ENCODE results near the gene CRYBG1. TPM values are rescaled to one million over a fixed set of nuclear protein-coding genes. Genes with fewer than 3 reads are reported as not detected.
A peak's percentile ranks its signal among the peaks of the same experiment; 100 is the strongest.
"Not testable (repeated sequence)": the region's sequence is repeated elsewhere in the genome, so short reads cannot be mapped to it uniquely, and the experiment has no call there.

The CRYBG1 gene
- polyA plus RNA-seq, 2 of the 4 experiments (the other 2 are of a cell fraction), result 0.31 to 0.37 TPM

DNA sequence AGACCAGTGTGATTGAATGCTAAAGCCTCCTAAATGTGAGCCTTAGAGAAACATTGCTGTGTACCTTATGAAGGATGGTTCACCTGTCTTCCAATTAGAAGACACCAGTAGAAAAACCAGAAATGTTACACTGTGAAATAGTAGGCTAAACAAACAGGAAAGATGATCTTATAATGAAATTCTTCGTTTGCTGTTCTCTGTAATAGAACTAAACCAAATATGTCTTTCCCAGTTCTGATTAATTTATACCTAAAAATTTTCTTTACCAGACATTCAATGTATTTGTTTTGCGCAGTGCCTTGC, 154.0 kb downstream of the CRYBG1 start:
- Histone ChIP-seq H3K4me3 (no peak overlapping the region), H3K9me3 (no peaks in the 10 kb centered on the region), H3K4me1 (peaks cover 15% of the 10 kb centered on the region; the same call in 2 of the 3 replicates), H3K4me2 (no peak overlapping the region), H3K27ac (no peak overlapping the region)
- POLR2A ChIA-PET, result no interaction called here
- CTCF ChIA-PET, result interaction anchor here (1.4 kb wide), 1 partner anchor 52 kb away, joined by 6 read pairs; no protein-coding TSS in a partner anchor
- ATAC-seq, result no peak
- no peak for FAIRE-seq
- no peak for TF ChIP-seq POLR2AphosphoS2 (conservative IDR thresholded peaks at IDR 0.05; ENCODE audit: low read length)
- no peak for TF ChIP-seq NR3C1 (IDR thresholded peaks at IDR 0.05)
- TF ChIP-seq CBX2 (IDR thresholded peaks at IDR 0.05; ENCODE audit: borderline replicate concordance, low read depth), result no peak
- TF ChIP-seq ESRRA (IDR thresholded peaks at IDR 0.05; ENCODE audit: borderline replicate concordance, low read length), result no peak
- no peak for TF ChIP-seq TFCP2L1 (CRISPR knock-in tag; IDR thresholded peaks at IDR 0.05)
- no peak for TF ChIP-seq GATA3 (IDR thresholded peaks at IDR 0.05; ENCODE audit: borderline replicate concordance)
- TF ChIP-seq SREBF2 (IDR thresholded peaks at IDR 0.05), result no peak
- TF ChIP-seq, protein P1, sequence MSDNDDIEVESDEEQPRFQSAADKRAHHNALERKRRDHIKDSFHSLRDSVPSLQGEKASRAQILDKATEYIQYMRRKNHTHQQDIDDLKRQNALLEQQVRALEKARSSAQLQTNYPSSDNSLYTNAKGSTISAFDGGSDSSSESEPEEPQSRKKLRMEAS (IDR thresholded peaks at IDR 0.05), result no peak
- no peak for TF ChIP-seq JUN (IDR thresholded peaks at IDR 0.05)
- TF ChIP-seq HEYL (CRISPR knock-in tag; IDR thresholded peaks at IDR 0.05), result no peak
- TF ChIP-seq KDM5A (IDR thresholded peaks at IDR 0.05), result no peak
- TF ChIP-seq NPAS2 (CRISPR knock-in tag; IDR thresholded peaks at IDR 0.05; ENCODE audit: borderline replicate concordance), result no peak
- no peak for TF ChIP-seq EP300 (IDR thresholded peaks at IDR 0.05)
- TF ChIP-seq FOSL2 (IDR thresholded peaks at IDR 0.05), result no peak
- TF ChIP-seq FOSL2 (CRISPR knock-in tag; IDR thresholded peaks at IDR 0.05), result no peak
- TF ChIP-seq, protein P2, sequence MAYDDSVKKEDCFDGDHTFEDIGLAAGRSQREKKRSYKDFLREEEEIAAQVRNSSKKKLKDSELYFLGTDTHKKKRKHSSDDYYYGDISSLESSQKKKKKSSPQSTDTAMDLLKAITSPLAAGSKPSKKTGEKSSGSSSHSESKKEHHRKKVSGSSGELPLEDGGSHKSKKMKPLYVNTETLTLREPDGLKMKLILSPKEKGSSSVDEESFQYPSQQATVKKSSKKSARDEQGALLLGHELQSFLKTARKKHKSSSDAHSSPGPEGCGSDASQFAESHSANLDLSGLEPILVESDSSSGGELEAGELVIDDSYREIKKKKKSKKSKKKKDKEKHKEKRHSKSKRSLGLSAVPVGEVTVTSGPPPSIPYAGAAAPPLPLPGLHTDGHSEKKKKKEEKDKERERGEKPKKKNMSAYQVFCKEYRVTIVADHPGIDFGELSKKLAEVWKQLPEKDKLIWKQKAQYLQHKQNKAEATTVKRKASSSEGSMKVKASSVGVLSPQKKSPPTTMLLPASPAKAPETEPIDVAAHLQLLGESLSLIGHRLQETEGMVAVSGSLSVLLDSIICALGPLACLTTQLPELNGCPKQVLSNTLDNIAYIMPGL (CRISPR knock-in tag; IDR thresholded peaks at IDR 0.05; ENCODE audit: borderline replicate concordance), result no peak
- TF ChIP-seq, protein P3, sequence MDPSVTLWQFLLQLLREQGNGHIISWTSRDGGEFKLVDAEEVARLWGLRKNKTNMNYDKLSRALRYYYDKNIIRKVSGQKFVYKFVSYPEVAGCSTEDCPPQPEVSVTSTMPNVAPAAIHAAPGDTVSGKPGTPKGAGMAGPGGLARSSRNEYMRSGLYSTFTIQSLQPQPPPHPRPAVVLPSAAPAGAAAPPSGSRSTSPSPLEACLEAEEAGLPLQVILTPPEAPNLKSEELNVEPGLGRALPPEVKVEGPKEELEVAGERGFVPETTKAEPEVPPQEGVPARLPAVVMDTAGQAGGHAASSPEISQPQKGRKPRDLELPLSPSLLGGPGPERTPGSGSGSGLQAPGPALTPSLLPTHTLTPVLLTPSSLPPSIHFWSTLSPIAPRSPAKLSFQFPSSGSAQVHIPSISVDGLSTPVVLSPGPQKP (IDR thresholded peaks at IDR 0.05; ENCODE audit: low read depth, low read length), result no peak
- no peak for TF ChIP-seq RARB (CRISPR knock-in tag; IDR thresholded peaks at IDR 0.05)
- 68% methylated on average over 2 of the region's 2 CpGs for WGBS (ENCODE audit: missing lambda C conversion rate)
- DNase-seq (ENCODE audit: low read depth in 1 of 2, low spot score in 1 of 2), result no peak

DNA sequence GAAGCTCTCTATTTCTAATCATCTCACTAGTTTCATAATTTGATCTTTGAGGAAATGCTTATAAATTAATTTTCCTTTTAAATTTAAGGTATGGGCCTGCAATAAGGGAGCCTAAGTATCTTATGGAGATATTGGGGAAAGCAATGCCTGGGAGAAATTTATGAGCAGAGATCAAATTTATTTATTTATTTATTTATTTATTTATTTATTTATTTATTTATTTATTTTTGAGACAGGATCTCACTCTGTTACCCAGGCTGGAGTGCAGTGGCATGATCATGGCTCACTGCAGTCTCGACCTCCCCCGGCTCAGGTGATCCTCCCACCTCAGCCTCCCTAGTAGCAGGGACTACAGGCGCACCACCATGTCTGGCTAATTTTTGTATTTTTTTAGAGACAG, 155.1 kb downstream of the CRYBG1 start:
- H3K27ac ChIP-seq; DNase-seq (ENCODE audit: low read depth in 1 of 2, low spot score in 1 of 2); FAIRE-seq; CTCF ChIA-PET; POLR2A ChIA-PET; ATAC-seq; H3K4me2 ChIP-seq; H3K9me3 ChIP-seq; H3K4me3 ChIP-seq: not testable (repeated sequence)
- WGBS (ENCODE audit: missing lambda C conversion rate), result 88% methylated on average over 3 of the region's 3 CpGs
- TF ChIP-seq ZC3H11A (IDR thresholded peaks at IDR 0.05), result peak; percentile 77
- peaks cover 22% of the 10 kb centered on the region for H3K4me1 ChIP-seq

- no peaks in the 10 kb centered on the region for H3K9me3 ChIP-seq
- ChIA-PET POLR2A (no interaction called here), CTCF (interaction anchor here (0.5 to 0.7 kb wide), 2 partner anchors 9 to 359 kb away, joined by 3 read pairs; no protein-coding TSS in a partner anchor)
- ATAC-seq (no peak), DNase-seq (ENCODE audit: low read depth in 1 of 2, low spot score in 1 of 2) (no peak), FAIRE-seq (no peak)
- H3K4me2 ChIP-seq, result no peak overlapping the region
- H3K4me3 ChIP-seq, result no peak overlapping the region
- peaks cover 18% of the 10 kb centered on the region for H3K4me1 ChIP-seq
- no peak overlapping the region for H3K27ac ChIP-seq
- WGBS (ENCODE audit: missing lambda C conversion rate), result 70% methylated on average over 4 of the region's 4 CpGs
- TF ChIP-seq, protein P1 (IDR thresholded peaks at IDR 0.05), result no peak
- TF ChIP-seq, protein P4, sequence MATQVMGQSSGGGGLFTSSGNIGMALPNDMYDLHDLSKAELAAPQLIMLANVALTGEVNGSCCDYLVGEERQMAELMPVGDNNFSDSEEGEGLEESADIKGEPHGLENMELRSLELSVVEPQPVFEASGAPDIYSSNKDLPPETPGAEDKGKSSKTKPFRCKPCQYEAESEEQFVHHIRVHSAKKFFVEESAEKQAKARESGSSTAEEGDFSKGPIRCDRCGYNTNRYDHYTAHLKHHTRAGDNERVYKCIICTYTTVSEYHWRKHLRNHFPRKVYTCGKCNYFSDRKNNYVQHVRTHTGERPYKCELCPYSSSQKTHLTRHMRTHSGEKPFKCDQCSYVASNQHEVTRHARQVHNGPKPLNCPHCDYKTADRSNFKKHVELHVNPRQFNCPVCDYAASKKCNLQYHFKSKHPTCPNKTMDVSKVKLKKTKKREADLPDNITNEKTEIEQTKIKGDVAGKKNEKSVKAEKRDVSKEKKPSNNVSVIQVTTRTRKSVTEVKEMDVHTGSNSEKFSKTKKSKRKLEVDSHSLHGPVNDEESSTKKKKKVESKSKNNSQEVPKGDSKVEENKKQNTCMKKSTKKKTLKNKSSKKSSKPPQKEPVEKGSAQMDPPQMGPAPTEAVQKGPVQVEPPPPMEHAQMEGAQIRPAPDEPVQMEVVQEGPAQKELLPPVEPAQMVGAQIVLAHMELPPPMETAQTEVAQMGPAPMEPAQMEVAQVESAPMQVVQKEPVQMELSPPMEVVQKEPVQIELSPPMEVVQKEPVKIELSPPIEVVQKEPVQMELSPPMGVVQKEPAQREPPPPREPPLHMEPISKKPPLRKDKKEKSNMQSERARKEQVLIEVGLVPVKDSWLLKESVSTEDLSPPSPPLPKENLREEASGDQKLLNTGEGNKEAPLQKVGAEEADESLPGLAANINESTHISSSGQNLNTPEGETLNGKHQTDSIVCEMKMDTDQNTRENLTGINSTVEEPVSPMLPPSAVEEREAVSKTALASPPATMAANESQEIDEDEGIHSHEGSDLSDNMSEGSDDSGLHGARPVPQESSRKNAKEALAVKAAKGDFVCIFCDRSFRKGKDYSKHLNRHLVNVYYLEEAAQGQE (IDR thresholded peaks at IDR 0.05), result no peak
- TF ChIP-seq KDM1A (IDR thresholded peaks at IDR 0.05; ENCODE audit: low read depth), result no peak
- no peak for TF ChIP-seq RARB (CRISPR knock-in tag; IDR thresholded peaks at IDR 0.05)
- TF ChIP-seq NFE2L2 (conservative IDR thresholded peaks at IDR 0.05; ENCODE audit: low read length), result no peak
- no peak for TF ChIP-seq EHMT2 (IDR thresholded peaks at IDR 0.05; ENCODE audit: low read depth)
- no peak for TF ChIP-seq FOXS1 (CRISPR knock-in tag; IDR thresholded peaks at IDR 0.05)
- TF ChIP-seq POLR2AphosphoS2 (conservative IDR thresholded peaks at IDR 0.05; ENCODE audit: low read length), result no peak
- no peak for TF ChIP-seq SREBF2 (IDR thresholded peaks at IDR 0.05)
- no peak for TF ChIP-seq FOSL2 (IDR thresholded peaks at IDR 0.05)
- no peak for TF ChIP-seq FOSL2 (CRISPR knock-in tag; IDR thresholded peaks at IDR 0.05)
- TF ChIP-seq KDM5A (IDR thresholded peaks at IDR 0.05), result no peak
- no peak for TF ChIP-seq ZNF302 (CRISPR knock-in tag; IDR thresholded peaks at IDR 0.05)
- no peak for TF ChIP-seq SMC3 (IDR thresholded peaks at IDR 0.05)
- TF ChIP-seq HEYL (CRISPR knock-in tag; IDR thresholded peaks at IDR 0.05), result no peak
- TF ChIP-seq, protein P5, sequence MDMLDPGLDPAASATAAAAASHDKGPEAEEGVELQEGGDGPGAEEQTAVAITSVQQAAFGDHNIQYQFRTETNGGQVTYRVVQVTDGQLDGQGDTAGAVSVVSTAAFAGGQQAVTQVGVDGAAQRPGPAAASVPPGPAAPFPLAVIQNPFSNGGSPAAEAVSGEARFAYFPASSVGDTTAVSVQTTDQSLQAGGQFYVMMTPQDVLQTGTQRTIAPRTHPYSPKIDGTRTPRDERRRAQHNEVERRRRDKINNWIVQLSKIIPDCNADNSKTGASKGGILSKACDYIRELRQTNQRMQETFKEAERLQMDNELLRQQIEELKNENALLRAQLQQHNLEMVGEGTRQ (IDR thresholded peaks at IDR 0.05), result no peak
These were observed 156.1 kb downstream of the CRYBG1 start for GRCh38 chr6:106516616-106517015.

All from A549 (cell line).